IMR-90 (cell line): Measurements from ENCODE around the gene UBA7. TPM values are rescaled to one million over a fixed set of nuclear protein-coding genes. Genes with fewer than 3 reads are reported as not detected.

Experiments
- ATAC-seq: fragments of 200-7000 bp; cut with Tn5 transposase; 2 replicates; pipeline ENCODE4 v1.9.1; 2020; ENCODE audit warnings: low read depth, mild to moderate bottlenecking, moderate library complexity
- BruUV-seq: library from RNA; stranded (reverse); fragments of 400-500 nt; replicated peaks from 2 replicates; lab custom pipeline; 2021; lab: Mats Ljungman, UMichigan
- CTCF ChIA-PET: fragments of 300-600 bp; formaldehyde crosslinking; extraction: SDS; loops from one replicate; lab custom pipeline; 2021; ENCODE audit warnings: antibody characterized with exemption; lab: Yijun Ruan, JAX
- POLR2A ChIA-PET: fragments of 300-600 bp; sonication (Branson Sonifier 250); formaldehyde crosslinking; loops from one replicate; lab custom pipeline; 2022; ENCODE audit warnings: antibody characterized with exemption; ENCODE audit not compliant: unreplicated experiment; lab: Charles Lee
- DNase-seq: peaks from one replicate; pipeline ENCODE4 v3.0.0; 2013
- H2AFZ ChIP-seq: replicated peaks from 2 replicates; pipeline ENCODE3; 2013; ENCODE audit warnings: low read length, mild to moderate bottlenecking; ENCODE audit not compliant: poor library complexity
- H2AK5ac ChIP-seq: 2 replicates; pipeline ENCODE4 v1.6.1; 2013; ENCODE audit warnings: low read depth, low read length, inconsistent platforms
- H2AK9ac ChIP-seq: replicated peaks from 2 replicates; pipeline ENCODE3; 2013; ENCODE audit warnings: mild to moderate bottlenecking, low read depth, low read length, moderate library complexity; ENCODE audit not compliant: poor library complexity
- H2BK120ac ChIP-seq: 2 replicates; pipeline ENCODE4 v1.6.1; 2013; ENCODE audit warnings: low read depth, low read length, inconsistent platforms
- H2BK15ac ChIP-seq: 3 replicates; pipeline ENCODE4 v1.6.1; 2013; ENCODE audit warnings: low read depth, low read length, inconsistent platforms
- H2BK20ac ChIP-seq: 2 replicates; pipeline ENCODE4 v1.6.1; 2013; ENCODE audit warnings: low read depth, mild to moderate bottlenecking, inconsistent platforms, low read length, moderate library complexity
- H2BK5ac ChIP-seq: 2 replicates; pipeline ENCODE4 v1.6.1; 2013; ENCODE audit warnings: mild to moderate bottlenecking, low read depth, low read length, inconsistent platforms; ENCODE audit not compliant: poor library complexity, severe bottlenecking
- H3K14ac ChIP-seq: replicated peaks from 2 replicates; pipeline ENCODE4 v1.6.1; 2013; ENCODE audit warnings: low read depth, low read length, inconsistent platforms
- H3K18ac ChIP-seq: 2 replicates; pipeline ENCODE4 v1.6.1; 2013; ENCODE audit warnings: low read depth, low read length, control low read depth
- H3K23ac ChIP-seq: 2 replicates; pipeline ENCODE4 v1.6.1; 2013; ENCODE audit warnings: low read depth, low read length, inconsistent platforms
- H3K27ac ChIP-seq: 2 replicates; pipeline ENCODE4 v1.5.1; 2013; ENCODE audit warnings: mild to moderate bottlenecking, control low read depth, low read length; ENCODE audit not compliant: insufficient read depth
- H3K27me3 ChIP-seq: 2 replicates; pipeline ENCODE4 v1.6.1; 2013; ENCODE audit warnings: low read length; ENCODE audit not compliant: control insufficient read depth, insufficient read depth
- H3K36me3 ChIP-seq: 2 replicates; pipeline ENCODE4 v1.6.1; 2013; ENCODE audit warnings: low read length, mixed read lengths; ENCODE audit not compliant: control insufficient read depth, insufficient read depth
- H3K4ac ChIP-seq: 2 replicates; pipeline ENCODE4 v1.6.1; 2013; ENCODE audit warnings: low read depth, low read length, inconsistent platforms
- H3K4me1 ChIP-seq: 2 replicates; pipeline ENCODE4 v1.6.1; 2013; ENCODE audit warnings: low read length, mixed read lengths; ENCODE audit not compliant: control insufficient read depth, insufficient read depth
- H3K4me2 ChIP-seq: 2 replicates; pipeline ENCODE4 v1.6.1; 2013; ENCODE audit warnings: low read depth, mild to moderate bottlenecking, control low read depth, low read length, moderate library complexity
- H3K4me3 ChIP-seq: 2 replicates; pipeline ENCODE4 v1.5.1; 2013; ENCODE audit warnings: low read depth, mild to moderate bottlenecking, control low read depth, low read length, moderate library complexity; ENCODE audit not compliant: insufficient read depth
- H3K56ac ChIP-seq: 2 replicates; pipeline ENCODE4 v1.6.1; 2013; ENCODE audit warnings: low read length, inconsistent platforms; ENCODE audit not compliant: insufficient read depth; ENCODE audit errors: extremely low read depth
- H3K79me1 ChIP-seq, 2 experiments: 2 replicates each; pipeline ENCODE4 v1.6.1; 2013; ENCODE audit warnings: low read length in 2 of 2, inconsistent platforms in 1 of 2, low read depth in 1 of 2
- H3K9ac ChIP-seq: 2 replicates; pipeline ENCODE4 v1.6.1; 2013; ENCODE audit warnings: low read depth, low read length, control low read depth
- H3K9me1 ChIP-seq: 2 replicates; pipeline ENCODE4 v1.6.1; 2013; ENCODE audit warnings: low read length, inconsistent platforms; ENCODE audit not compliant: insufficient read depth
- H3K9me3 ChIP-seq: 2 replicates; pipeline ENCODE4 v1.6.1; 2013; ENCODE audit warnings: low read length; ENCODE audit not compliant: control insufficient read depth, insufficient read depth
- H4K20me1 ChIP-seq: 2 replicates; pipeline ENCODE4 v1.6.1; 2013; ENCODE audit warnings: low read length, inconsistent platforms; ENCODE audit not compliant: insufficient read depth
- H4K5ac ChIP-seq: 2 replicates; pipeline ENCODE4 v1.6.1; 2013; ENCODE audit warnings: mild to moderate bottlenecking, low read depth, low read length, control low read depth
- H4K8ac ChIP-seq, 2 experiments: 2 replicates each; pipeline ENCODE4 v1.6.1; 2013; ENCODE audit warnings: low read depth in 2 of 2, low read length in 2 of 2, control low read depth in 1 of 2, inconsistent platforms in 1 of 2
- H4K91ac ChIP-seq: 2 replicates; pipeline ENCODE4 v1.6.1; 2013; ENCODE audit warnings: low read depth, low read length, inconsistent platforms; ENCODE audit not compliant: insufficient read depth
- BHLHE40 ChIP-seq: fragments of 150-350 bp; IDR thresholded peaks from 2 replicates; pipeline ENCODE4 v1.6.1; 2016; ENCODE audit warnings: mild to moderate bottlenecking, low read depth, low read length
- CEBPB ChIP-seq: IDR thresholded peaks from 2 replicates; pipeline ENCODE4 v1.6.1; 2012; ENCODE audit warnings: low read depth, low read length, improper control_type of control experiment
- CHD1 ChIP-seq: IDR thresholded peaks from 2 replicates; pipeline ENCODE4 v1.6.1; 2012; ENCODE audit warnings: low read depth, low read length, improper control_type of control experiment
- FOS ChIP-seq: fragments of 150-350 bp; IDR thresholded peaks from 2 replicates; pipeline ENCODE4 v1.6.1; 2016; ENCODE audit warnings: low read depth, low read length
- MAFK ChIP-seq: IDR thresholded peaks from 2 replicates; pipeline ENCODE4 v1.6.1; 2012; ENCODE audit warnings: low read depth, low read length, improper control_type of control experiment
- MAZ ChIP-seq: IDR thresholded peaks from 2 replicates; pipeline ENCODE4 v1.6.1; 2012; ENCODE audit warnings: low read depth, mild to moderate bottlenecking, low read length, improper control_type of control experiment, moderate library complexity, borderline replicate concordance
- MXI1 ChIP-seq: IDR thresholded peaks from 2 replicates; pipeline ENCODE4 v1.6.1; 2012; ENCODE audit warnings: low read depth, mild to moderate bottlenecking, low read length, moderate library complexity, borderline replicate concordance
- NFE2L2 ChIP-seq: fragments of 150-350 bp; IDR thresholded peaks from 2 replicates; pipeline ENCODE4 v1.6.1; 2016; ENCODE audit warnings: low read depth, mild to moderate bottlenecking, low read length
- POLR2A ChIP-seq: IDR thresholded peaks from 2 replicates; pipeline ENCODE4 v1.6.1; 2012; ENCODE audit warnings: mild to moderate bottlenecking, low read depth, low read length
- RAD21 ChIP-seq: IDR thresholded peaks from 2 replicates; pipeline ENCODE4 v1.6.1; 2012; ENCODE audit warnings: low read length, improper control_type of control experiment
- RCOR1 ChIP-seq: IDR thresholded peaks from 2 replicates; pipeline ENCODE4 v1.6.1; 2012; ENCODE audit warnings: mild to moderate bottlenecking, low read length, improper control_type of control experiment; ENCODE audit not compliant: insufficient replicate concordance
- RFX5 ChIP-seq: IDR thresholded peaks from 2 replicates; pipeline ENCODE4 v1.8.0; 2012; ENCODE audit warnings: low read depth, mild to moderate bottlenecking, low read length, moderate library complexity
- SMC3 ChIP-seq: fragments of 150-350 bp; IDR thresholded peaks from 2 replicates; pipeline ENCODE4 v1.6.1; 2016; ENCODE audit warnings: low read depth, mild to moderate bottlenecking, antibody characterized with exemption, low read length, moderate library complexity
- WGBS, 2 experiments: methylation state at CpG; one replicate each; pipeline versions ENCODE4 v1.1.5 to v1.1.7; 2013; ENCODE audit warnings: missing lambda C conversion rate in 2 of 2; ENCODE audit not compliant: insufficient read length in 1 of 2; ENCODE audit errors: extremely low coverage in 2 of 2; 5-methylcytosine and 5-hydroxymethylcytosine counted together
- dilution Hi-C: fragments of 300-500 bp; cut with HindIII; formaldehyde crosslinking; loops from one replicate; pipeline ENCODE4 v1.14.3; 2018; ENCODE audit warnings: low sequenced_read_pairs; ENCODE audit not compliant: unreplicated experiment
- in situ Hi-C: fragments of 300-500 bp; cut with MboI; formaldehyde crosslinking; loops from 3 replicates; pipeline ENCODE4 v1.14.3; 2019; ENCODE audit warnings: low sequenced_read_pairs, inconsistent platforms, mixed read lengths
- intact Hi-C: fragments of 100-400 bp; cut with micrococcal nuclease; formaldehyde crosslinking; loops from 2 replicates; pipeline ENCODE4 v1.10.0; 2022
- polyA plus RNA-seq, 3 experiments: library from polyadenylated mRNA; depleted of rRNA; stranded (reverse); fragments of >200 nt; gene quantifications; 2 replicates each; pipeline ENCODE4 v1.2.3, GENCODE V29; 2012; ENCODE audit warnings: low replicate concordance in 1 of 3
- total RNA-seq: library from RNA; depleted of rRNA; stranded (reverse); fragments of >200 nt; gene quantifications from 2 replicates; pipeline ENCODE4 v1.2.3, GENCODE V29; 2012
- TF ChIP-seq, protein P1 (sequence below): conservative IDR thresholded peaks from 2 replicates; pipeline ENCODE4 v1.5.1; 2012; ENCODE audit warnings: mild to moderate bottlenecking, low read depth, low read length, improper control_type of control experiment
- TF ChIP-seq, protein P2 (sequence below): fragments of 150-350 bp; IDR thresholded peaks from 2 replicates; pipeline ENCODE4 v1.6.1; 2017; ENCODE audit warnings: mild to moderate bottlenecking, antibody characterized with exemption, low read length, low read depth
- TF ChIP-seq, protein P3 (sequence below): fragments of 150-350 bp; IDR thresholded peaks from 2 replicates; pipeline ENCODE4 v1.6.1; 2016; ENCODE audit warnings: low read depth, mild to moderate bottlenecking, low read length, moderate library complexity, borderline replicate concordance

Gene UBA7
- total and polyA plus RNA-seq, 2 of the 4 experiments (the other 2 are of a cell fraction), result 18.6 to 57.8 TPM

DNA sequence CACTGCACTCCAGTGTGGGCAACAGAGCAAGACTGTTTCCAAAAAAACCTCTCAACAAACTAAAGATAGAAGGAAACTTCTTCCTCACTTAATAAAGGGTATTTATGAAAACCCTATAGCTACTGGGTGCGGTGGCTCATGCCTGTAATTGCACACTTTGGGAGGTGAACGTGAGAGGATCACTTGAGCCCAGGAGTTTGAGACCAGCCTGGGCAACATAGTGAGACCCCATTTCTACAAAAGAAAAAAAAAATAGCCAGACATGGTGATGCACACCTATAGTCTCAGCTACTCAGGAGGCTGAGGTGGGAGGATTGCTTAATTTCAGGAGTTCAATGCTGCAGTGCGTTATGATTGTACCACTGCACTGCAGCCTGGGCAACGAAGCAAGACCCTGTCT lies 49.8 kb downstream of the UBA7 start:
- Histone ChIP-seq H4K91ac (no peak overlapping the region), H3K79me1 (peaks cover 30 to 53% of the 10 kb centered on the region in 2 experiments), H2BK20ac (no peak overlapping the region), H3K56ac (no peak overlapping the region), H3K14ac (no peak overlapping the region), H3K9me3 (no peaks in the 10 kb centered on the region), H3K23ac (no peak overlapping the region), H4K8ac (no peak overlapping the region), H2BK120ac (no peak overlapping the region), H2BK15ac (no peak overlapping the region), H2AFZ (no peak overlapping the region), H3K9me1 (peaks cover 5% of the 10 kb centered on the region; the same call in 1 of the 2 replicates), H3K4me3 (no peak overlapping the region), H3K27me3 (no peaks in the 10 kb centered on the region), H4K5ac (no peak overlapping the region), H3K4ac (no peak overlapping the region), H2AK9ac (no peak overlapping the region), H3K18ac (no peak overlapping the region), H2BK5ac (no peak overlapping the region), H3K36me3 (peaks cover 7% of the 10 kb centered on the region), H3K27ac (no peak overlapping the region), H2AK5ac (no peak overlapping the region), H3K4me2 (no peak overlapping the region), H3K4me1 (no peaks in the 10 kb centered on the region), H3K9ac (no peak overlapping the region), H4K20me1 (peaks cover 52% of the 10 kb centered on the region)
- ChIA-PET CTCF (no interaction called here), POLR2A (no interaction called here)
- WGBS, 2 experiments, result no CpG with 5 or more reads among the region's 4 CpGs
- TF ChIP-seq BHLHE40, result no peak
- TF ChIP-seq, protein P1, sequence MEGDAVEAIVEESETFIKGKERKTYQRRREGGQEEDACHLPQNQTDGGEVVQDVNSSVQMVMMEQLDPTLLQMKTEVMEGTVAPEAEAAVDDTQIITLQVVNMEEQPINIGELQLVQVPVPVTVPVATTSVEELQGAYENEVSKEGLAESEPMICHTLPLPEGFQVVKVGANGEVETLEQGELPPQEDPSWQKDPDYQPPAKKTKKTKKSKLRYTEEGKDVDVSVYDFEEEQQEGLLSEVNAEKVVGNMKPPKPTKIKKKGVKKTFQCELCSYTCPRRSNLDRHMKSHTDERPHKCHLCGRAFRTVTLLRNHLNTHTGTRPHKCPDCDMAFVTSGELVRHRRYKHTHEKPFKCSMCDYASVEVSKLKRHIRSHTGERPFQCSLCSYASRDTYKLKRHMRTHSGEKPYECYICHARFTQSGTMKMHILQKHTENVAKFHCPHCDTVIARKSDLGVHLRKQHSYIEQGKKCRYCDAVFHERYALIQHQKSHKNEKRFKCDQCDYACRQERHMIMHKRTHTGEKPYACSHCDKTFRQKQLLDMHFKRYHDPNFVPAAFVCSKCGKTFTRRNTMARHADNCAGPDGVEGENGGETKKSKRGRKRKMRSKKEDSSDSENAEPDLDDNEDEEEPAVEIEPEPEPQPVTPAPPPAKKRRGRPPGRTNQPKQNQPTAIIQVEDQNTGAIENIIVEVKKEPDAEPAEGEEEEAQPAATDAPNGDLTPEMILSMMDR, result no peak
- no peak for TF ChIP-seq RCOR1
- TF ChIP-seq MAZ, result no peak
- no peak for TF ChIP-seq MXI1
- no peak for TF ChIP-seq FOS
- no peak for TF ChIP-seq CHD1
- TF ChIP-seq RFX5, result no peak
- TF ChIP-seq MAFK, result no peak
- TF ChIP-seq CEBPB, result no peak
- TF ChIP-seq, protein P2, sequence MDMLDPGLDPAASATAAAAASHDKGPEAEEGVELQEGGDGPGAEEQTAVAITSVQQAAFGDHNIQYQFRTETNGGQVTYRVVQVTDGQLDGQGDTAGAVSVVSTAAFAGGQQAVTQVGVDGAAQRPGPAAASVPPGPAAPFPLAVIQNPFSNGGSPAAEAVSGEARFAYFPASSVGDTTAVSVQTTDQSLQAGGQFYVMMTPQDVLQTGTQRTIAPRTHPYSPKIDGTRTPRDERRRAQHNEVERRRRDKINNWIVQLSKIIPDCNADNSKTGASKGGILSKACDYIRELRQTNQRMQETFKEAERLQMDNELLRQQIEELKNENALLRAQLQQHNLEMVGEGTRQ, result no peak
- TF ChIP-seq, protein P3, sequence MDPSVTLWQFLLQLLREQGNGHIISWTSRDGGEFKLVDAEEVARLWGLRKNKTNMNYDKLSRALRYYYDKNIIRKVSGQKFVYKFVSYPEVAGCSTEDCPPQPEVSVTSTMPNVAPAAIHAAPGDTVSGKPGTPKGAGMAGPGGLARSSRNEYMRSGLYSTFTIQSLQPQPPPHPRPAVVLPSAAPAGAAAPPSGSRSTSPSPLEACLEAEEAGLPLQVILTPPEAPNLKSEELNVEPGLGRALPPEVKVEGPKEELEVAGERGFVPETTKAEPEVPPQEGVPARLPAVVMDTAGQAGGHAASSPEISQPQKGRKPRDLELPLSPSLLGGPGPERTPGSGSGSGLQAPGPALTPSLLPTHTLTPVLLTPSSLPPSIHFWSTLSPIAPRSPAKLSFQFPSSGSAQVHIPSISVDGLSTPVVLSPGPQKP, result no peak
- no peak for TF ChIP-seq SMC3
- no peak for TF ChIP-seq POLR2A
- no peak for TF ChIP-seq NFE2L2
- TF ChIP-seq RAD21, result no peak
- dilution Hi-C loops (no loop called here), in situ Hi-C loops (no loop called here), intact Hi-C loops (no loop called here)
- ATAC-seq (no peak), DNase-seq (no peak)
- no TSS peak for BruUV-seq
